K562 (cell line): Measurements from ENCODE around the gene ZNF689. TPM values are rescaled to one million over a fixed set of nuclear protein-coding genes. Genes with fewer than 3 reads are reported as not detected.

Experiments
- BHLHE40 ChIP-seq: IDR thresholded peaks from 2 replicates; pipeline ENCODE4 v1.6.1; 2011; ENCODE audit warnings: low read length, improper control_type of control experiment
- CC2D1A ChIP-seq: fragments of 450-650 bp; IDR thresholded peaks from 2 replicates; pipeline ENCODE4 v1.6.1; 2017; ENCODE audit warnings: mild to moderate bottlenecking
- HNRNPK ChIP-seq: fragments of 200-400 bp; formaldehyde crosslinking; IDR thresholded peaks from one replicate; pipeline ENCODE4 v1.6.1; 2018; ENCODE audit warnings: mild to moderate bottlenecking, low read depth, low read length; ENCODE audit not compliant: poor library complexity, severe bottlenecking
- JUN ChIP-seq, 2 experiments: sonication (generic) in 1 of 2; formaldehyde crosslinking in 1 of 2; IDR thresholded peaks; 2 replicates each; pipeline versions ENCODE4 v1.6.1 to v1.8.0; 2012 to 2022; ENCODE audit warnings: borderline replicate concordance in 2 of 2, mild to moderate bottlenecking in 2 of 2, improper control_type of control experiment in 1 of 2, low read depth in 1 of 2, low read length in 1 of 2, missing genetic modification reagents in 1 of 2
- L3MBTL2 ChIP-seq: fragments of 450-650 bp; IDR thresholded peaks from 2 replicates; pipeline ENCODE4 v1.6.1; 2016; ENCODE audit warnings: mild to moderate bottlenecking, moderate library complexity
- NEUROD1 ChIP-seq: fragments of 150-350 bp; IDR thresholded peaks from 2 replicates; pipeline ENCODE4 v1.6.1; 2014; ENCODE audit warnings: borderline replicate concordance, low read length, low read depth; ENCODE audit not compliant: partially characterized antibody
- NR2C2 ChIP-seq, 2 experiments: fragments of 200-800 bp in 1 of 2; sonication (Bioruptor generic) in 1 of 2; sonication (generic) in 1 of 2; formaldehyde crosslinking in 1 of 2; IDR thresholded peaks; 2 replicates each; pipeline versions ENCODE4 v1.6.1 to v1.8.0; 2016 to 2022; ENCODE audit warnings: mild to moderate bottlenecking in 1 of 2, missing compliant biosample characterization in 1 of 2, missing genetic modification characterization in 1 of 2, missing genetic modification reagents in 1 of 2
- PHTF2 ChIP-seq: fragments of 250-450 bp; sonication (Bioruptor Pico); IDR thresholded peaks from 2 replicates; pipeline ENCODE4 v1.5.0; 2021; ENCODE audit warnings: mild to moderate bottlenecking
- SMAD1 ChIP-seq: fragments of 150-350 bp; IDR thresholded peaks from 2 replicates; pipeline ENCODE4 v1.6.1; 2014; ENCODE audit warnings: low read length, low read depth; ENCODE audit not compliant: partially characterized antibody
- U2AF1 ChIP-seq: fragments of 200-400 bp; formaldehyde crosslinking; optimal IDR thresholded peaks from 2 replicates; pipeline ENCODE3; 2017; ENCODE audit warnings: mild to moderate bottlenecking, low read depth, low read length, moderate library complexity
- ZNF174 ChIP-seq: fragments of 250-450 bp; sonication (Bioruptor Pico); IDR thresholded peaks from 2 replicates; pipeline ENCODE4 v1.4.0; 2020; ENCODE audit warnings: mild to moderate bottlenecking
- polyA plus RNA-seq, 8 experiments: library from polyadenylated mRNA; depleted of rRNA in 4 of 8; stranded (reverse) in 5 of 8; unstranded in 3 of 8; fragments of >200 nt; fragmentation: Nextera tagmentation in 2 of 8; fragmentation: Illumina TruSeq in 1 of 8; extraction: Ambion mirVana in 2 of 8; extraction: Trizol in 1 of 8; gene quantifications; 2 replicates each; pipeline versions ENCODE4 v1.2.1 to v1.2.3, GENCODE V29; 2011 to 2014; ENCODE audit warnings: inconsistent platforms in 1 of 8, missing spikeins in 1 of 8
- total RNA-seq, 7 experiments: library from RNA; depleted of rRNA in 6 of 7; stranded (reverse); fragments of >200 nt in 6 of 7; fragmentation: Illumina TruSeq in 2 of 7; extraction: Trizol in 2 of 7; gene quantifications; 2 replicates each; pipeline versions ENCODE4 v1.2.1 to v1.2.3, GENCODE V29; 2011 to 2021; ENCODE audit warnings: low replicate concordance in 1 of 7
- TF ChIP-seq, protein P1 (sequence below): fragments of 250-450 bp; sonication (Bioruptor Pico); IDR thresholded peaks from 2 replicates; pipeline ENCODE4 v1.8.0; 2022; ENCODE audit warnings: inconsistent platforms
- TF ChIP-seq, protein P2 (sequence below): fragments of 450-650 bp; formaldehyde crosslinking; IDR thresholded peaks from 2 replicates; pipeline ENCODE4 v1.4.0; 2020; ENCODE audit warnings: mild to moderate bottlenecking, moderate library complexity
- TF ChIP-seq, protein P3 (sequence below): sonication (generic); IDR thresholded peaks from 2 replicates; pipeline ENCODE4 v1.6.1; 2016
- TF ChIP-seq, protein P4 (sequence below): fragments of 250-450 bp; sonication (Bioruptor Pico); IDR thresholded peaks from 2 replicates; pipeline ENCODE4 v1.4.0; 2020; ENCODE audit warnings: mild to moderate bottlenecking, moderate library complexity

The ZNF689 gene
- total and polyA plus RNA-seq, 9 of the 15 experiments (the other 6 are each of a cell fraction or from before 2014, with no cell fraction given): 5.4 to 15.4 (median 10.8) TPM

DNA sequence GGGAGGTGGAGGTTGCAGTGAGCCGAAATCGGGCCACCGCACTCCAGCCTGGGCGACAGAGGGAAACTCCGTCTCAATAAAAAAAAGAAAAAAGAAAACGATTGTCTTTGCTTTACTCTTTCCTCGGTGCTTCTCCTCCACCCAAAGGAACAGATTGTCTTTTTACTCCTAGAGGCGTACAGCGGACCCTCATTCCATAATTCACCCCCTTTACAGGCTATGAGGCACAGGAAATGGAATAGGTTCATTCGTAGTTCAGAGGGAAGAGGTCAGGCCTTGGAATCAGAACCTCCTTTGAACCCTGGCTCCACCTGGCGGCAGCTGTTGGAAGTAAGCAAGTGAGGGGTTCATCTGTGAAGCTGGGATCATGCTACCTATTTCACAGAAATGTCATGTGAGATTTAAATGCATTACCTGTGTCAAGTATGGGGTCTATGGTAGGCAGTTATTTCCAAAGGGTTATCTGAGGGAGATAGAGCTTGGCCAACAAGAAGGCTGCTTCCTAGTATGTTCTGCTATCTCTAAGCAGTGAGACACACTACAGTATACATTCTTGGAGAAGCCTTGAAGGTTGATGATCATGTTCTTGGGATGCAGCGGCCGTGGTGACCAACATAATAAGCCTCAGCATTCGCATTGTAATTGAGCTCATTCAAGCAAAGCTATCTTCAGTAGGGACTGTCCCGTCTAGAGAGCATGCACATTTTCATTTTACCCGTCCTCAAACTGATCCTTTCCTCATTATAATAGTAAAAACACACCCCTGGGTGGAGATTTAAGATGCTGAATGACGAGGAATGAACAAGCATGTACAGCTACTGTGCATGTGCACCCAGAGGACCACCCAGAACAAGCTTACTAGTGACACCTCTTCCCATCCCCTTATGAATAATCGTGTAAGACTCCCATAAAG, 18.7 kb upstream of the ZNF689 start (continued):
- TF ChIP-seq L3MBTL2 (peak; percentile 46; the same call in 1 of the 2 replicates), NR2C2 (CRISPR knock-in tag; IDR thresholded peaks at IDR 0.05) (peak; percentile 76; the same call in 1 of the 2 replicates), NR2C2 (tag; IDR thresholded peaks at IDR 0.05) (peak; percentile 98), PHTF2 (CRISPR knock-in tag) (no peak), SMAD1 (peak; percentile 37), U2AF1 (no peak), BHLHE40 (peak; percentile 31; the same call in 1 of the 2 replicates), NEUROD1 (peak; percentile 20), CC2D1A (peak; percentile 83; the same call in 1 of the 2 replicates), HNRNPK (no peak), ZNF174 (CRISPR knock-in tag) (no peak), JUN (IDR thresholded peaks at IDR 0.05; ENCODE audit: borderline replicate concordance, low read depth, low read length) (0 out of 2 replicates have a peak, but pooled peaks have one; percentile 45), JUN (CRISPR knock-in tag; IDR thresholded peaks at IDR 0.05; ENCODE audit: borderline replicate concordance) (no peak)
- TF ChIP-seq, protein P1, sequence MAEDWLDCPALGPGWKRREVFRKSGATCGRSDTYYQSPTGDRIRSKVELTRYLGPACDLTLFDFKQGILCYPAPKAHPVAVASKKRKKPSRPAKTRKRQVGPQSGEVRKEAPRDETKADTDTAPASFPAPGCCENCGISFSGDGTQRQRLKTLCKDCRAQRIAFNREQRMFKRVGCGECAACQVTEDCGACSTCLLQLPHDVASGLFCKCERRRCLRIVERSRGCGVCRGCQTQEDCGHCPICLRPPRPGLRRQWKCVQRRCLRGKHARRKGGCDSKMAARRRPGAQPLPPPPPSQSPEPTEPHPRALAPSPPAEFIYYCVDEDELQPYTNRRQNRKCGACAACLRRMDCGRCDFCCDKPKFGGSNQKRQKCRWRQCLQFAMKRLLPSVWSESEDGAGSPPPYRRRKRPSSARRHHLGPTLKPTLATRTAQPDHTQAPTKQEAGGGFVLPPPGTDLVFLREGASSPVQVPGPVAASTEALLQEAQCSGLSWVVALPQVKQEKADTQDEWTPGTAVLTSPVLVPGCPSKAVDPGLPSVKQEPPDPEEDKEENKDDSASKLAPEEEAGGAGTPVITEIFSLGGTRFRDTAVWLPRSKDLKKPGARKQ (CRISPR knock-in tag): 0 out of 2 replicates have a peak, but pooled peaks have one; percentile 20
- TF ChIP-seq, protein P2, sequence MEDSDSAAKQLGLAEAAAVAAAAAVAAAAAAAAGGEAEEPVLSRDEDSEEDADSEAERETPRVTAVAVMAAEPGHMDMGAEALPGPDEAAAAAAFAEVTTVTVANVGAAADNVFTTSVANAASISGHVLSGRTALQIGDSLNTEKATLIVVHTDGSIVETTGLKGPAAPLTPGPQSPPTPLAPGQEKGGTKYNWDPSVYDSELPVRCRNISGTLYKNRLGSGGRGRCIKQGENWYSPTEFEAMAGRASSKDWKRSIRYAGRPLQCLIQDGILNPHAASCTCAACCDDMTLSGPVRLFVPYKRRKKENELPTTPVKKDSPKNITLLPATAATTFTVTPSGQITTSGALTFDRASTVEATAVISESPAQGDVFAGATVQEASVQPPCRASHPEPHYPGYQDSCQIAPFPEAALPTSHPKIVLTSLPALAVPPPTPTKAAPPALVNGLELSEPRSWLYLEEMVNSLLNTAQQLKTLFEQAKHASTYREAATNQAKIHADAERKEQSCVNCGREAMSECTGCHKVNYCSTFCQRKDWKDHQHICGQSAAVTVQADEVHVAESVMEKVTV (CRISPR knock-in tag): peak; percentile 78
- TF ChIP-seq, protein P3, sequence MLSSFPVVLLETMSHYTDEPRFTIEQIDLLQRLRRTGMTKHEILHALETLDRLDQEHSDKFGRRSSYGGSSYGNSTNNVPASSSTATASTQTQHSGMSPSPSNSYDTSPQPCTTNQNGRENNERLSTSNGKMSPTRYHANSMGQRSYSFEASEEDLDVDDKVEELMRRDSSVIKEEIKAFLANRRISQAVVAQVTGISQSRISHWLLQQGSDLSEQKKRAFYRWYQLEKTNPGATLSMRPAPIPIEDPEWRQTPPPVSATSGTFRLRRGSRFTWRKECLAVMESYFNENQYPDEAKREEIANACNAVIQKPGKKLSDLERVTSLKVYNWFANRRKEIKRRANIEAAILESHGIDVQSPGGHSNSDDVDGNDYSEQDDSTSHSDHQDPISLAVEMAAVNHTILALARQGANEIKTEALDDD: no peak
- TF ChIP-seq, protein P4, sequence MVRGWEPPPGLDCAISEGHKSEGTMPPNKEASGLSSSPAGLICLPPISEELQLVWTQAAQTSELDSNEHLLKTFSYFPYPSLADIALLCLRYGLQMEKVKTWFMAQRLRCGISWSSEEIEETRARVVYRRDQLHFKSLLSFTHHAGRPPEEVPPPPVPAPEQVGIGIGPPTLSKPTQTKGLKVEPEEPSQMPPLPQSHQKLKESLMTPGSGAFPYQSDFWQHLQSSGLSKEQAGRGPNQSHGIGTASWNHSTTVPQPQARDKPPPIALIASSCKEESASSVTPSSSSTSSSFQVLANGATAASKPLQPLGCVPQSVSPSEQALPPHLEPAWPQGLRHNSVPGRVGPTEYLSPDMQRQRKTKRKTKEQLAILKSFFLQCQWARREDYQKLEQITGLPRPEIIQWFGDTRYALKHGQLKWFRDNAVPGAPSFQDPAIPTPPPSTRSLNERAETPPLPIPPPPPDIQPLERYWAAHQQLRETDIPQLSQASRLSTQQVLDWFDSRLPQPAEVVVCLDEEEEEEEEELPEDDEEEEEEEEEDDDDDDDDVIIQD (CRISPR knock-in tag): no peak
